ENCODE measurements around the gene BTF3L4.
A peak's percentile ranks its signal among the peaks of the same experiment; 100 is the strongest.
"Not testable (repeated sequence)": the region's sequence is repeated elsewhere in the genome, so short reads cannot be mapped to it uniquely, and the experiment has no call there.

The BTF3L4 gene

GRCh38 chr1:52041551-52042185 is 14.4 kb upstream of the BTF3L4 start:
- no peak for DNase-seq (ENCODE audit: extremely low spot score)
- CTCF ChIA-PET: no interaction called here
- POLR2A ChIA-PET: interaction anchor here (1.1 to 2.0 kb wide), 2 partner anchors 8 to 14 kb away, joined by 4 to 13 read pairs; partner anchors contain the start of genes BTF3L4, KTI12 and TXNDC12

DNA sequence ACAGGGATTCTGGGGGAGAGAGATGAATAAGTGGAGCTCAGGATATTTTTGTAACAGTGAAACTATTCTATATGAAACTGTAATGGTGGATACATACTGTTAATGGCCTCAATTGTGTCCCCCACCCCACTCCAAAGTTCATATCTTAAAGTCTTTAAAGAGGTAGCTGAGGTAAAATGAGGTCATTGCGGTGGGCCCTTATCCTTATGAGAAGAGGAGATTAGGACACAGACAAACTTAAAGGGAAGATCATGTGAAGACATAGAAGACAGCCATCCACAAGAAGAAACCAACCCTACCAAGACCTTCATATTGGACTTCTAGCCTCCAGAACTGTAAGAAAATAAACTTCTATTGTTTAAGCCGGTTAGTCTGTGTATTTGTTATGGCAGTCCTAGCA is 10.9 kb upstream of the BTF3L4 start:
- POLR2A ChIA-PET: interaction anchor here (1.3 to 1.7 kb wide), 2 partner anchors 10 to 11 kb away, joined by 7 to 10 read pairs; partner anchors contain the start of genes BTF3L4 and TXNDC12
- CTCF ChIA-PET: no interaction called here
- TF ChIP-seq TARDBP (IDR thresholded peaks at IDR 0.05): no peak
- TF ChIP-seq ELF4 (IDR thresholded peaks at IDR 0.05): no peak
- no peak for TF ChIP-seq PKNOX1 (IDR thresholded peaks at IDR 0.05)
- TF ChIP-seq FOXA1 (IDR thresholded peaks at IDR 0.05): no peak
- no peak for TF ChIP-seq SUZ12 (IDR thresholded peaks at IDR 0.05)
- TF ChIP-seq HDGF (IDR thresholded peaks at IDR 0.05; ENCODE audit: borderline replicate concordance): no peak
- TF ChIP-seq L3MBTL2 (conservative IDR thresholded peaks at IDR 0.05): no peak
- no peak for TF ChIP-seq SP1 (IDR thresholded peaks at IDR 0.05)
- TF ChIP-seq FOXM1 (IDR thresholded peaks at IDR 0.05; ENCODE audit: borderline replicate concordance): no peak
- TF ChIP-seq LEF1 (IDR thresholded peaks at IDR 0.05; ENCODE audit: borderline replicate concordance): no peak
- TF ChIP-seq NFRKB (IDR thresholded peaks at IDR 0.05): no peak
- no peak for TF ChIP-seq FOXK2 (IDR thresholded peaks at IDR 0.05)
- no peak for TF ChIP-seq ARNT (IDR thresholded peaks at IDR 0.05)
- TF ChIP-seq ZNF384 (IDR thresholded peaks at IDR 0.05): no peak
- DNase-seq (ENCODE audit: extremely low spot score): no peak

More at GRCh38 chr1:52041551-52042185, 14.4 kb upstream of the BTF3L4 start:
- no peak for TF ChIP-seq ZNF384 (IDR thresholded peaks at IDR 0.05)
- TF ChIP-seq FOXK2 (IDR thresholded peaks at IDR 0.05): no peak
- TF ChIP-seq FOXM1 (IDR thresholded peaks at IDR 0.05; ENCODE audit: borderline replicate concordance): no peak
- TF ChIP-seq SP1 (IDR thresholded peaks at IDR 0.05): no peak
- no peak for TF ChIP-seq HDGF (IDR thresholded peaks at IDR 0.05; ENCODE audit: borderline replicate concordance)
- no peak for TF ChIP-seq SUZ12 (IDR thresholded peaks at IDR 0.05)
- no peak for TF ChIP-seq LEF1 (IDR thresholded peaks at IDR 0.05; ENCODE audit: borderline replicate concordance)
- TF ChIP-seq BHLHE40 (IDR thresholded peaks at IDR 0.05; ENCODE audit: borderline replicate concordance): no peak
- TF ChIP-seq TARDBP (IDR thresholded peaks at IDR 0.05): no peak
- no peak for TF ChIP-seq FOXA1 (IDR thresholded peaks at IDR 0.05)
- no peak for TF ChIP-seq PKNOX1 (IDR thresholded peaks at IDR 0.05)
- TF ChIP-seq ARNT (IDR thresholded peaks at IDR 0.05): no peak
- no peak for TF ChIP-seq L3MBTL2 (conservative IDR thresholded peaks at IDR 0.05)
- TF ChIP-seq CTBP1 (IDR thresholded peaks at IDR 0.05; ENCODE audit: borderline replicate concordance): no peak
- TF ChIP-seq NFRKB (IDR thresholded peaks at IDR 0.05): no peak

GRCh38 chr1:52045666-52046195 is 10.4 kb upstream of the BTF3L4 start:
- CTCF ChIA-PET; DNase-seq (ENCODE audit: extremely low spot score): not testable (repeated sequence)
- POLR2A ChIA-PET: interaction anchor here (1.3 kb wide), 1 partner anchor 9 kb away, joined by 7 read pairs; the partner anchor contains the start of gene TXNDC12

DNA sequence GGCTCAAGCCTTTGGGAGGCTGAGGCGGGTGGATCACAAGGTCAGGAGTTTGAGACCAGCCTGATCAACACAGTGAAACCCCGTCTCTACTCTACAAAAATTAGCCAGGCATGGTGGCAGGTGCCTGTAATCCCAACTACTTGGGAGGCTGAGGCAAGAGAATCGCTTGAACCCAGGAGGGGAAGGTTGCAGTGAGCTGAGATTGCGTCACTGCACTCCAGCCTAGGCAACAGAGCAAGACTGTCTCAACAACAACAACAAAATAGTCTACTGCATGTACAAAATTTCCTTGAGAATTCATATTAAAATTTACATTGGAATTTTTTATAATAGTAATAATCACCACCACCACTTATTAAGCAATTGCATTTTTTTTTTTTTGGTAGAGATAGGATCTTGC is 6.8 kb upstream of the BTF3L4 start:
- CTCF ChIA-PET; DNase-seq (ENCODE audit: extremely low spot score); POLR2A ChIA-PET: not testable (repeated sequence)

DNA sequence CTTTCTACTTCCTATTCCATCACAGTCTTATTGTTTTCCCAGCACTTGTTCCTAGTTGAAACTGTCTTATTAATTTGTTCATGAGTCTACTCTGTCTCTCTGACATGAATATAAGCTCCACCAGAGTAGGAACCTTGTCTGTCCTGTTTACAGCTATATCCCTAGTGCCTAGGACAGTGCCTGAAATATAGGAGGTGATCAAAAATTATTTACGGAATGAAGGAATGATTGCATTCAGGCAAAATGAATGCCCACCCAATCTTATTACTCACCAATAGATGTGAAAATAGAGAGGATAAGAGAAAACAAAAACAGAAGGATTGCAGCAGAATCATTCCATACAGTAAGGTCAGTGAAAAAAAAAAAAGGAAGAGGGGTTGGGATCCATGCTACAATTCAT is 2.2 kb upstream of the BTF3L4 start:
- no peak for DNase-seq (ENCODE audit: extremely low spot score)
- no peak for TF ChIP-seq SUZ12 (IDR thresholded peaks at IDR 0.05)
- TF ChIP-seq LEF1 (IDR thresholded peaks at IDR 0.05; ENCODE audit: borderline replicate concordance): no peak
- no peak for TF ChIP-seq ARNT (IDR thresholded peaks at IDR 0.05)
- TF ChIP-seq FOXM1 (IDR thresholded peaks at IDR 0.05; ENCODE audit: borderline replicate concordance): no peak
- no peak for TF ChIP-seq CTBP1 (IDR thresholded peaks at IDR 0.05; ENCODE audit: borderline replicate concordance)
- TF ChIP-seq L3MBTL2 (conservative IDR thresholded peaks at IDR 0.05): no peak
- CTCF ChIA-PET: interaction anchor here (0.6 kb wide), 1 partner anchor 22 kb away, joined by 3 read pairs; no protein-coding TSS in a partner anchor
- POLR2A ChIA-PET: interaction anchor here (0.6 to 4.0 kb wide), 3 partner anchors 8 to 25 kb away, joined by 3 to 64 read pairs (median 7); partner anchors contain the start of gene KTI12

DNA sequence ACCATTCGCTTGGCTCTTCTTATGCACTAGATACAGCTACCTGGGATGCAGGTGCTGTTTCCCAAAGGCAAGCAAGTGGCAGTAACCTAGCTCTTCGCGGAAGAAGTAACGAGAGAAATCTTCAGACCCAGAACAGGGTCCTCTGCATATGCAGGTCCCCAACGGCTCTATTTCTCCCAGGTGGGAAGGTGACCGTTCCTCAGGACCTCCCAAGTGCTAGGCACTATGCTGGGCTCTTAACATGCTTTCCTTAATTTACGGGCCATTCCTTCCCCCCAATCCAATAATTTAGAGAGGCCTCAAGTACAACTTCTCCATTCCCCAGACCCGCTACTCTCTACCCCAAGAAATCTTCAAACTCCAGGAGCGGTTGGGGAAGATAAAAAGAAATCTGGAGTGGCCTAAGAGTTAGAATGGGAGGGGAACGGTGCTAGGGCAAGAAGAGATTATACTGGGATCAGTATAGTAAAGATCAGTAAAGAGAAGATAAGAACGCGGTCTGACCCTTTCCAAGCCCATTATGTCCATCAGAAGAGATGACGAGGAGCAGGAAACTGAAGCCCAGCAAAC is 1.5 kb upstream of the BTF3L4 start:
- ChIA-PET CTCF (interaction anchor here (0.6 kb wide), 1 partner anchor 22 kb away, joined by 3 read pairs; no protein-coding TSS in a partner anchor), POLR2A (interaction anchor here (0.6 to 4.0 kb wide), 26 partner anchors 9 to 498 kb away, joined by 3 to 64 read pairs (median 4); partner anchors contain the start of genes CC2D1B, KTI12 and TUT4)
- no peak for TF ChIP-seq PKNOX1 (IDR thresholded peaks at IDR 0.05)
- TF ChIP-seq SUZ12 (IDR thresholded peaks at IDR 0.05): no peak
- TF ChIP-seq BHLHE40 (IDR thresholded peaks at IDR 0.05; ENCODE audit: borderline replicate concordance): no peak
- TF ChIP-seq HDGF (IDR thresholded peaks at IDR 0.05; ENCODE audit: borderline replicate concordance): no peak
- TF ChIP-seq ZNF384 (IDR thresholded peaks at IDR 0.05): no peak
- TF ChIP-seq ELF4 (IDR thresholded peaks at IDR 0.05): no peak
- no peak for TF ChIP-seq NFRKB (IDR thresholded peaks at IDR 0.05)
- TF ChIP-seq TARDBP (IDR thresholded peaks at IDR 0.05): no peak
- TF ChIP-seq FOXA1 (IDR thresholded peaks at IDR 0.05): no peak
- no peak; the same call in 1 of the 2 replicates for TF ChIP-seq L3MBTL2 (conservative IDR thresholded peaks at IDR 0.05)
- no peak for TF ChIP-seq SP1 (IDR thresholded peaks at IDR 0.05)
- TF ChIP-seq CTBP1 (IDR thresholded peaks at IDR 0.05; ENCODE audit: borderline replicate concordance): no peak
- no peak for TF ChIP-seq ARNT (IDR thresholded peaks at IDR 0.05)
- TF ChIP-seq FOXM1 (IDR thresholded peaks at IDR 0.05; ENCODE audit: borderline replicate concordance): no peak
- no peak for TF ChIP-seq LEF1 (IDR thresholded peaks at IDR 0.05; ENCODE audit: borderline replicate concordance)
- no peak for TF ChIP-seq FOXK2 (IDR thresholded peaks at IDR 0.05)
- peak; percentile 9 for DNase-seq (ENCODE audit: extremely low spot score)

All from HEK293T (cell line).